Astrocyte (in vitro differentiated cells and primary cell): ENCODE measurements around the gene ETV1. TPM values are rescaled to one million over a fixed set of nuclear protein-coding genes. Genes with fewer than 3 reads are reported as not detected.

Source experiments
- DNase-seq: peaks from one replicate; pipeline ENCODE4 v3.0.0-alpha.2; 2010; ENCODE audit warnings: low read depth
- FAIRE-seq: peaks from 2 replicates; lab custom pipeline; 2011; peaks lifted over from hg19 to GRCh38; lab: Jason Lieb, UNC
- H2AFZ ChIP-seq: 2 replicates; pipeline ENCODE4 v1.6.0; 2012; ENCODE audit warnings: low read depth, low read length, inconsistent platforms
- H3K27ac ChIP-seq: 2 replicates; pipeline ENCODE4 v1.5.1; 2011; ENCODE audit warnings: low read depth, low read length, inconsistent platforms
- H3K27me3 ChIP-seq: 2 replicates; pipeline ENCODE4 v1.6.0; 2011; ENCODE audit warnings: low read length, inconsistent platforms; ENCODE audit not compliant: insufficient read depth
- H3K36me3 ChIP-seq: 2 replicates; pipeline ENCODE4 v1.5.1; 2011; ENCODE audit warnings: low read length, inconsistent platforms; ENCODE audit not compliant: insufficient read depth
- H3K4me1 ChIP-seq: 2 replicates; pipeline ENCODE4 v1.5.1; 2011; ENCODE audit warnings: low read length, inconsistent platforms; ENCODE audit not compliant: insufficient read depth
- H3K4me2 ChIP-seq: 2 replicates; pipeline ENCODE4 v1.6.0; 2012; ENCODE audit warnings: low read length, inconsistent platforms
- H3K4me3 ChIP-seq: 2 replicates; pipeline ENCODE4 v1.5.1; 2011; ENCODE audit warnings: low read depth, mild to moderate bottlenecking, low read length, inconsistent platforms; ENCODE audit not compliant: insufficient read depth
- H3K79me2 ChIP-seq: 2 replicates; pipeline ENCODE4 v1.6.0; 2012; ENCODE audit warnings: mild to moderate bottlenecking, low read length, inconsistent platforms; ENCODE audit not compliant: insufficient read depth
- H3K9ac ChIP-seq: 2 replicates; pipeline ENCODE4 v1.6.0; 2012; ENCODE audit warnings: mild to moderate bottlenecking, low read length, inconsistent platforms
- H3K9me3 ChIP-seq: 2 replicates; pipeline ENCODE4 v1.5.1; 2012; ENCODE audit warnings: low read depth, mild to moderate bottlenecking, low read length, inconsistent platforms; ENCODE audit not compliant: insufficient read depth
- H4K20me1 ChIP-seq: 2 replicates; pipeline ENCODE4 v1.6.0; 2012; ENCODE audit warnings: low read length, inconsistent platforms; ENCODE audit not compliant: insufficient read depth
- H3K27ac Mint-ChIP-seq: one replicate; pipeline ENCODE4 v1.8.0; 2021; ENCODE audit warnings: mild to moderate bottlenecking, mixed read lengths; ENCODE audit not compliant: unreplicated experiment
- H3K27me3 Mint-ChIP-seq: one replicate; pipeline ENCODE4 v1.8.0; 2021; ENCODE audit warnings: low read depth, mixed read lengths; ENCODE audit not compliant: unreplicated experiment
- H3K36me3 Mint-ChIP-seq: one replicate; pipeline ENCODE4 v1.8.0; 2021; ENCODE audit warnings: low read depth, mixed read lengths; ENCODE audit not compliant: unreplicated experiment
- H3K4me1 Mint-ChIP-seq: one replicate; pipeline ENCODE4 v1.8.0; 2021; ENCODE audit warnings: low read depth, mixed read lengths; ENCODE audit not compliant: unreplicated experiment
- H3K4me3 Mint-ChIP-seq: one replicate; pipeline ENCODE4 v1.8.0; 2021; ENCODE audit warnings: mild to moderate bottlenecking, moderate library complexity, mixed read lengths; ENCODE audit not compliant: unreplicated experiment
- H3K9me3 Mint-ChIP-seq: one replicate; pipeline ENCODE4 v1.8.0; 2021; ENCODE audit warnings: mild to moderate bottlenecking, mixed read lengths; ENCODE audit not compliant: unreplicated experiment
- EZH2 ChIP-seq: IDR thresholded peaks from 2 replicates; pipeline ENCODE4 v1.6.1; 2012; ENCODE audit warnings: mild to moderate bottlenecking, low read length, inconsistent platforms; ENCODE audit not compliant: insufficient read depth
- total RNA-seq: library from RNA; stranded (reverse); gene quantifications from 2 replicates; pipeline ENCODE4 v1.2.1, GENCODE V29; 2021
- TF ChIP-seq, protein P1 (sequence below): IDR thresholded peaks from 2 replicates; pipeline ENCODE4 v1.5.1; 2011; ENCODE audit warnings: low read depth, mild to moderate bottlenecking, inconsistent platforms, low read length, moderate library complexity; ENCODE audit not compliant: insufficient read depth

The ETV1 gene
- total RNA-seq, 1 donor from 2014 or later, result 12.6 TPM

DNA sequence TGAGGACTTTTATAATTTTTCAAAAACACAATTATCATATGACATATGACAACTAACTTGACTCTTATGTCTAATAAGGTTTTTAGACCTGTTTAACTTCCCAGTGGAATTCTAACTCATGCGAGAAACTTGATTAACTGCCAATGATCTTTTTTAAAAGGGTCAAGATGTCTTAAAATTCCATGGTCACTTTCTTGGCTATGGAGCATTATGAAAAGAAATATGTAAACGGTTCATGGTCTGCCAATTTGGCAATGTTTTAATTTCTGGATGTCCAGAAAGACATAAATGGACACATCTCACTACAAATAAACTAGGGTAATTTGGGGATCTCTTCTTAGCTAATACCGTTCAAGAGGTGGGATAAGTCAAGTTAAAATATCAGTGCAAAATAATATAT is 5.4 kb downstream of the ETV1 start:
- peaks cover 24% of the 10 kb centered on the region for H3K4me1 Mint-ChIP-seq
- TF ChIP-seq, protein P1, sequence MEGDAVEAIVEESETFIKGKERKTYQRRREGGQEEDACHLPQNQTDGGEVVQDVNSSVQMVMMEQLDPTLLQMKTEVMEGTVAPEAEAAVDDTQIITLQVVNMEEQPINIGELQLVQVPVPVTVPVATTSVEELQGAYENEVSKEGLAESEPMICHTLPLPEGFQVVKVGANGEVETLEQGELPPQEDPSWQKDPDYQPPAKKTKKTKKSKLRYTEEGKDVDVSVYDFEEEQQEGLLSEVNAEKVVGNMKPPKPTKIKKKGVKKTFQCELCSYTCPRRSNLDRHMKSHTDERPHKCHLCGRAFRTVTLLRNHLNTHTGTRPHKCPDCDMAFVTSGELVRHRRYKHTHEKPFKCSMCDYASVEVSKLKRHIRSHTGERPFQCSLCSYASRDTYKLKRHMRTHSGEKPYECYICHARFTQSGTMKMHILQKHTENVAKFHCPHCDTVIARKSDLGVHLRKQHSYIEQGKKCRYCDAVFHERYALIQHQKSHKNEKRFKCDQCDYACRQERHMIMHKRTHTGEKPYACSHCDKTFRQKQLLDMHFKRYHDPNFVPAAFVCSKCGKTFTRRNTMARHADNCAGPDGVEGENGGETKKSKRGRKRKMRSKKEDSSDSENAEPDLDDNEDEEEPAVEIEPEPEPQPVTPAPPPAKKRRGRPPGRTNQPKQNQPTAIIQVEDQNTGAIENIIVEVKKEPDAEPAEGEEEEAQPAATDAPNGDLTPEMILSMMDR, result no peak
- TF ChIP-seq EZH2, result no peak
- no peaks in the 10 kb centered on the region for H3K27me3 ChIP-seq
- no peak overlapping the region for H2AFZ ChIP-seq
- peaks cover 12% of the 10 kb centered on the region for H3K4me1 ChIP-seq
- no peak overlapping the region for H3K27ac Mint-ChIP-seq
- no peaks in the 10 kb centered on the region for H3K9me3 ChIP-seq
- H3K79me2 ChIP-seq, result peaks cover 4% of the 10 kb centered on the region
- H3K4me3 ChIP-seq, result no peak overlapping the region
- no peaks in the 10 kb centered on the region for H3K36me3 Mint-ChIP-seq
- no peaks in the 10 kb centered on the region for H3K9me3 Mint-ChIP-seq
- no peaks in the 10 kb centered on the region for H4K20me1 ChIP-seq
- H3K4me3 Mint-ChIP-seq, result no peak overlapping the region
- no peaks in the 10 kb centered on the region for H3K36me3 ChIP-seq
- no peaks in the 10 kb centered on the region for H3K27me3 Mint-ChIP-seq
- no peak overlapping the region for H3K4me2 ChIP-seq
- no peak for DNase-seq
- FAIRE-seq, result no peak
- H3K9ac ChIP-seq, result no peak overlapping the region
- H3K27ac ChIP-seq, result no peak overlapping the region

DNA sequence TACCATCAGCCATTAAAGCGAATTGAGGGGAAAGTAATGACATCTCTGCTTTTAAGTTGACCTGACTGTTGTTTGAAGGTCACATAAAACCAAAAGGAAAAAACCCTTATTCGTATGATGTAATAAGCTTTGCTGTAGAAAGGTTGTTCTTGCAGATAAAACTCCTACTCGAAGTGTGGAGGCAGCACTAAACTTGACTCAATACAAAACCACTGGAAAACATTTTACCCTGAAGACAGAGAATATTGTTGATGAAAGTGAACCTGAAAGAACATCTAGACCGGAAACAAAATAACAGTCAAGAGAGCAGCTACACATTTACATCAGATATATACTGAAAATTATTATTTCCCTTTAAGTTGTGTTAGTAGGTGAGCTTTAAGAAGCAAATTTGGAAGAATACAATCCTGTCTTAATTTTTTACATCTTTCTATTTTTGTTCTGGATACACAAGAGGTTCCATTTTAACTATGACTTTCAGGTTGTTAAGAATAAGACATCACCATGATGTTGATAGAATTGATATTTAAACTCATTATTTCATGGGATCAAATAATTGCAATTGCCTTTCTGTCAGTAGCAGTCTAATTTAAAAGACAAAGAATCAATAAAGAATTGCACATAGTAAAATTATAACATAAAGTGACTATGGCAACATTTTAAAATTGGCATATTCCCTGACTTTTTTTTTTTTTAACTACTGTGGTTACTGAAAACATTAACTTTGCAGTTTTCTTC is 6.4 kb downstream of the ETV1 start:
- Mint-ChIP-seq H3K9me3 (no peaks in the 10 kb centered on the region), H3K4me3 (no peak overlapping the region), H3K27me3 (no peaks in the 10 kb centered on the region), H3K27ac (no peak overlapping the region), H3K4me1 (peaks cover 24% of the 10 kb centered on the region), H3K36me3 (no peaks in the 10 kb centered on the region)
- H3K4me2 ChIP-seq, result peak overlapping the region; percentile 5
- peaks cover 4% of the 10 kb centered on the region for H3K79me2 ChIP-seq
- no peaks in the 10 kb centered on the region for H4K20me1 ChIP-seq
- peaks cover 12% of the 10 kb centered on the region for H3K4me1 ChIP-seq
- FAIRE-seq, result no peak
- H3K4me3 ChIP-seq, result no peak overlapping the region
- H3K9me3 ChIP-seq, result no peaks in the 10 kb centered on the region
- no peak for TF ChIP-seq EZH2
- TF ChIP-seq, protein P1, result no peak
- no peak overlapping the region for H2AFZ ChIP-seq
- peak; percentile 36 for DNase-seq
- H3K36me3 ChIP-seq, result no peaks in the 10 kb centered on the region
- no peak overlapping the region for H3K9ac ChIP-seq
- no peak overlapping the region for H3K27ac ChIP-seq
- no peaks in the 10 kb centered on the region for H3K27me3 ChIP-seq

GRCh38 chr7:13981070-13981469 is 8.4 kb downstream of the ETV1 start:
- H3K4me1 Mint-ChIP-seq, result peaks cover 28% of the 10 kb centered on the region
- TF ChIP-seq EZH2, result no peak
- TF ChIP-seq, protein P1, result no peak
- Histone ChIP-seq H3K4me3 (no peak overlapping the region), H3K36me3 (no peaks in the 10 kb centered on the region), H4K20me1 (no peaks in the 10 kb centered on the region), H3K4me1 (peaks cover 12% of the 10 kb centered on the region), H3K79me2 (peaks cover 4% of the 10 kb centered on the region), H3K27ac (peak overlapping the region; percentile 36), H3K9ac (no peak overlapping the region), H2AFZ (no peak overlapping the region), H3K27me3 (no peaks in the 10 kb centered on the region), H3K4me2 (peak overlapping the region; percentile 71), H3K9me3 (no peaks in the 10 kb centered on the region)
- DNase-seq (peak; percentile 98), FAIRE-seq (peak; percentile 96)
- no peaks in the 10 kb centered on the region for H3K27me3 Mint-ChIP-seq
- H3K9me3 Mint-ChIP-seq, result no peaks in the 10 kb centered on the region
- no peak overlapping the region for H3K4me3 Mint-ChIP-seq
- peak overlapping the region; percentile 87 for H3K27ac Mint-ChIP-seq
- no peaks in the 10 kb centered on the region for H3K36me3 Mint-ChIP-seq
